ENCODE data around the gene STIM1. TPM values are rescaled to one million over a fixed set of nuclear protein-coding genes. Genes with fewer than 3 reads are reported as not detected.
"Not testable (repeated sequence)": the region's sequence is repeated elsewhere in the genome, so short reads cannot be mapped to it uniquely, and the experiment has no call there.

Gene STIM1
- total RNA-seq, 1 experiment from 2014 or later = 93.6 TPM

- no peaks in the 10 kb centered on the region for H3K36me3 ChIP-seq (ENCODE audit: control insufficient read depth, insufficient read depth, low read length)
- intact Hi-C loops (cut with micrococcal nuclease; ENCODE audit: unreplicated experiment) (no loop called here), in situ Hi-C loops (cut with HindIII; ENCODE audit: low pct_unique_long_range_greater_than_20kb, low sequenced_read_pairs) (no loop called here)
- no peak for DNase-seq (ENCODE audit: low read depth, low spot score)
- H3K4me3 ChIP-seq (ENCODE audit: low read depth in 2 of 2, low read length in 2 of 2) = no peak overlapping the region
- H3K9me3 ChIP-seq (ENCODE audit: control insufficient read depth, insufficient read depth, low read depth, low read length) = no peaks in the 10 kb centered on the region
- H3K27me3 ChIP-seq (ENCODE audit: control insufficient read depth, insufficient read depth, low read length) = no peaks in the 10 kb centered on the region
- POLR2A ChIA-PET = interaction anchor here (0.6 kb wide), 1 partner anchor 100 kb away, joined by 3 read pairs; no protein-coding TSS in a partner anchor
- no peak for TF ChIP-seq TCF7L2 (IDR thresholded peaks at IDR 0.05; ENCODE audit: low read depth, low read length)
- TF ChIP-seq REST (IDR thresholded peaks at IDR 0.05; ENCODE audit: insufficient read depth in 1 of 2, low read depth in 2 of 2, low read length in 1 of 2) = no peak
- TF ChIP-seq SIN3A (IDR thresholded peaks at IDR 0.05; ENCODE audit: borderline replicate concordance, insufficient read depth, low read depth, low read length) = no peak
- no peak for TF ChIP-seq POLR2AphosphoS5 (IDR thresholded peaks at IDR 0.05; ENCODE audit: low read depth, low read length)
- TF ChIP-seq CTCF (IDR thresholded peaks at IDR 0.05) = no peak
- no peak overlapping the region for H3K27ac ChIP-seq (ENCODE audit: low read length)
- no peak for ATAC-seq
- CTCF ChIA-PET = interaction anchor here (0.6 to 3.7 kb wide), 2 partner anchors 11 to 13 kb away, joined by 4 to 14 read pairs; no protein-coding TSS in a partner anchor
- H3K4me1 ChIP-seq (ENCODE audit: control insufficient read depth, insufficient read depth, low read length) = peaks cover 52% of the 10 kb centered on the region
- BruUV-seq (replicated peaks) = TSS peak; percentile 3
Measured at GRCh38 chr11:3860375-3860774, 4.9 kb downstream of the STIM1 start.

- ChIA-PET POLR2A (interaction anchor here (0.6 kb wide), 1 partner anchor 100 kb away, joined by 3 read pairs; no protein-coding TSS in a partner anchor), CTCF (interaction anchor here (0.6 to 3.7 kb wide), 2 partner anchors 11 to 12 kb away, joined by 4 to 14 read pairs; no protein-coding TSS in a partner anchor)
- H3K36me3 ChIP-seq (ENCODE audit: control insufficient read depth, insufficient read depth, low read length); H3K9me3 ChIP-seq (ENCODE audit: control insufficient read depth, insufficient read depth, low read depth, low read length); H3K27ac ChIP-seq (ENCODE audit: low read length); ATAC-seq; BruUV-seq (replicated peaks); in situ Hi-C loops (cut with HindIII; ENCODE audit: low pct_unique_long_range_greater_than_20kb, low sequenced_read_pairs); DNase-seq (ENCODE audit: low read depth, low spot score); H3K27me3 ChIP-seq (ENCODE audit: control insufficient read depth, insufficient read depth, low read length); H3K4me3 ChIP-seq (ENCODE audit: low read depth in 2 of 2, low read length in 2 of 2); intact Hi-C loops (cut with micrococcal nuclease; ENCODE audit: unreplicated experiment): not testable (repeated sequence)
- H3K4me1 ChIP-seq (ENCODE audit: control insufficient read depth, insufficient read depth, low read length) = peaks cover 57% of the 10 kb centered on the region
Measured at GRCh38 chr11:3860898-3861393, 5.5 kb downstream of the STIM1 start.

- ChIA-PET POLR2A (no interaction called here), CTCF (no interaction called here)
- TF ChIP-seq SIN3A (IDR thresholded peaks at IDR 0.05; ENCODE audit: borderline replicate concordance, insufficient read depth, low read depth, low read length) (no peak), CTCF (IDR thresholded peaks at IDR 0.05) (no peak), REST (IDR thresholded peaks at IDR 0.05; ENCODE audit: insufficient read depth in 1 of 2, low read depth in 2 of 2, low read length in 1 of 2) (no peak), TCF7L2 (IDR thresholded peaks at IDR 0.05; ENCODE audit: low read depth, low read length) (no peak), POLR2AphosphoS5 (IDR thresholded peaks at IDR 0.05; ENCODE audit: low read depth, low read length) (no peak)
- Histone ChIP-seq H3K27me3 (ENCODE audit: control insufficient read depth, insufficient read depth, low read length) (no peaks in the 10 kb centered on the region), H3K27ac (ENCODE audit: low read length) (no peak overlapping the region), H3K36me3 (ENCODE audit: control insufficient read depth, insufficient read depth, low read length) (no peaks in the 10 kb centered on the region), H3K4me3 (ENCODE audit: low read depth in 2 of 2, low read length in 2 of 2) (no peak overlapping the region), H3K9me3 (ENCODE audit: control insufficient read depth, insufficient read depth, low read depth, low read length) (no peaks in the 10 kb centered on the region), H3K4me1 (ENCODE audit: control insufficient read depth, insufficient read depth, low read length) (peaks cover 56% of the 10 kb centered on the region)
- DNase-seq (ENCODE audit: low read depth, low spot score) (no peak), ATAC-seq (no peak)
- in situ Hi-C loops (cut with HindIII; ENCODE audit: low pct_unique_long_range_greater_than_20kb, low sequenced_read_pairs) (no loop called here), intact Hi-C loops (cut with micrococcal nuclease; ENCODE audit: unreplicated experiment) (no loop called here)
- no TSS peak for BruUV-seq (replicated peaks)
Measured at GRCh38 chr11:3861683-3862082, 6.2 kb downstream of the STIM1 start.

Data from Panc1 (cell line).